CMK (cell line): ENCODE data around the gene ATPAF1.

ENCODE experiments used
- DNase-seq: peaks from one replicate; pipeline ENCODE4 v3.0.0-alpha.2; 2010; ENCODE audit warnings: low read depth

ATPAF1 gene

DNA sequence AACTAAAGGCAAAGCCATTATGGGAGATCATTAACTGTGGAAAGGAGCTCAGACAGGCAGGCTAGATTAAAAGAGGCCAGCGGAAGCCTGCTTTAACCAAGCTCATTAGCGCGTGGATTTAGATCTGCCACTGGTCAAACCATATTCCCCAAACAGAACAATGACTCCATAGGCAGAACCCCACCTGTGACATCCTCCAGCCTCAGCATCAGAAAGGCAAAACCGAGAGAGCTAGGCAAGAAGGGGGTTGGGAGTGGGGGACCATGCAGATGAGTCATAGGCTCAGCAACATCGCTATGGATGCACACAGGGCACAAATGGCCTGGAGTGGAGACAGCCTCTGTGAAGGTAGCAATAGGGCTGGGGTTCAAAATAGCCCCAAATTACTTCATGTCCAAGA is 84.7 kb downstream of the ATPAF1 start:
- no peak for DNase-seq

- no peak for DNase-seq
Observed at GRCh38 chr1:46582972-46583371, 85.2 kb downstream of the ATPAF1 start.
